Panc1 (cell line): ENCODE data around the gene DNAJB13. TPM values are rescaled to one million over a fixed set of nuclear protein-coding genes. Genes with fewer than 3 reads are reported as not detected.
A peak's percentile ranks its signal among the peaks of the same experiment; 100 is the strongest.

ENCODE experiments used
- ATAC-seq: fragments of 200-7000 bp; cut with Tn5 transposase; 2 replicates; pipeline ENCODE4 v1.9.1; 2020; ENCODE audit warnings: mild to moderate bottlenecking, moderate library complexity
- BruUV-seq: library from RNA; stranded (reverse); fragments of 400-500 nt; replicated peaks from 2 replicates; lab custom pipeline; 2021; lab: Mats Ljungman, UMichigan
- CTCF ChIA-PET: fragments of 300-600 bp; sonication (Branson Sonifier 250); formaldehyde crosslinking; loops from one replicate; lab custom pipeline; 2022; ENCODE audit warnings: antibody characterized with exemption; lab: Charles Lee
- POLR2A ChIA-PET: fragments of 300-600 bp; sonication (Branson Sonifier 250); formaldehyde crosslinking; loops from one replicate; lab custom pipeline; 2022; ENCODE audit warnings: antibody characterized with exemption; lab: Charles Lee
- DNase-seq: peaks from one replicate; pipeline ENCODE4 v3.0.0-alpha.2; 2010; ENCODE audit warnings: low read depth, low spot score
- H3K27ac ChIP-seq: 2 replicates; pipeline ENCODE4 v1.5.1; 2011; ENCODE audit warnings: mild to moderate bottlenecking, low read length, inconsistent platforms
- H3K27me3 ChIP-seq: fragments of 200-500 bp; sonication (Bioruptor generic); 2 replicates; pipeline ENCODE4 v1.6.0; 2014; ENCODE audit warnings: low read length, inconsistent platforms; ENCODE audit not compliant: control insufficient read depth, insufficient read depth
- H3K36me3 ChIP-seq: fragments of 200-500 bp; sonication (Bioruptor generic); 2 replicates; pipeline ENCODE4 v1.5.1; 2014; ENCODE audit warnings: inconsistent platforms, mild to moderate bottlenecking, low read length, moderate library complexity; ENCODE audit not compliant: control insufficient read depth, insufficient read depth
- H3K4me1 ChIP-seq: 2 replicates; pipeline ENCODE4 v1.5.1; 2011; ENCODE audit warnings: inconsistent platforms, mild to moderate bottlenecking, low read length, moderate library complexity; ENCODE audit not compliant: control insufficient read depth, insufficient read depth
- H3K4me3 ChIP-seq, 2 experiments: 2 replicates each; pipeline ENCODE4 v1.5.1; 2011 to 2012; ENCODE audit warnings: low read depth in 2 of 2, low read length in 2 of 2, mild to moderate bottlenecking in 2 of 2, inconsistent platforms in 1 of 2, moderate library complexity in 1 of 2
- H3K9me3 ChIP-seq: fragments of 200-500 bp; sonication (Bioruptor generic); 2 replicates; pipeline ENCODE4 v1.5.1; 2014; ENCODE audit warnings: low read depth, mild to moderate bottlenecking, inconsistent platforms, low read length, moderate library complexity; ENCODE audit not compliant: control insufficient read depth, insufficient read depth
- POLR2AphosphoS5 ChIP-seq: IDR thresholded peaks from 2 replicates; pipeline ENCODE4 v1.6.1; 2012; ENCODE audit warnings: mild to moderate bottlenecking, low read depth, low read length, moderate library complexity
- SIN3A ChIP-seq: IDR thresholded peaks from 2 replicates; pipeline ENCODE4 v1.6.1; 2012; ENCODE audit warnings: low read depth, mild to moderate bottlenecking, low read length, moderate library complexity, borderline replicate concordance; ENCODE audit not compliant: insufficient read depth
- TCF7L2 ChIP-seq: IDR thresholded peaks from 2 replicates; pipeline ENCODE4 v1.6.1; 2011; ENCODE audit warnings: mild to moderate bottlenecking, low read depth, low read length, inconsistent platforms
- in situ Hi-C: cut with HindIII; loops from 2 replicates; pipeline ENCODE4 v1.10.0; 2016; ENCODE audit warnings: low sequenced_read_pairs, low pct_unique_long_range_greater_than_20kb
- intact Hi-C: fragments of 100-400 bp; cut with micrococcal nuclease; formaldehyde crosslinking; loops from one replicate; pipeline ENCODE4 v1.10.0; 2022; ENCODE audit not compliant: unreplicated experiment
- total RNA-seq: library from RNA; stranded (reverse); gene quantifications from one replicate; pipeline ENCODE4 v1.2.1, GENCODE V29; 2021; ENCODE audit not compliant: unreplicated experiment
- TF ChIP-seq, protein P1 (sequence below), 2 experiments: IDR thresholded peaks; 2 replicates each; pipeline ENCODE4 v1.6.1; 2011 to 2012; ENCODE audit warnings: low read depth in 2 of 2, control low read depth in 1 of 2, low read length in 1 of 2, mild to moderate bottlenecking in 1 of 2, moderate library complexity in 1 of 2; ENCODE audit not compliant: insufficient read depth in 1 of 2
- TF ChIP-seq, protein P2 (sequence below): fragments of 450-650 bp; IDR thresholded peaks from 2 replicates; pipeline ENCODE4 v1.5.1; 2017; ENCODE audit warnings: mild to moderate bottlenecking

Gene DNAJB13
- total RNA-seq, 1 experiment from 2014 or later, result not detected

DNA sequence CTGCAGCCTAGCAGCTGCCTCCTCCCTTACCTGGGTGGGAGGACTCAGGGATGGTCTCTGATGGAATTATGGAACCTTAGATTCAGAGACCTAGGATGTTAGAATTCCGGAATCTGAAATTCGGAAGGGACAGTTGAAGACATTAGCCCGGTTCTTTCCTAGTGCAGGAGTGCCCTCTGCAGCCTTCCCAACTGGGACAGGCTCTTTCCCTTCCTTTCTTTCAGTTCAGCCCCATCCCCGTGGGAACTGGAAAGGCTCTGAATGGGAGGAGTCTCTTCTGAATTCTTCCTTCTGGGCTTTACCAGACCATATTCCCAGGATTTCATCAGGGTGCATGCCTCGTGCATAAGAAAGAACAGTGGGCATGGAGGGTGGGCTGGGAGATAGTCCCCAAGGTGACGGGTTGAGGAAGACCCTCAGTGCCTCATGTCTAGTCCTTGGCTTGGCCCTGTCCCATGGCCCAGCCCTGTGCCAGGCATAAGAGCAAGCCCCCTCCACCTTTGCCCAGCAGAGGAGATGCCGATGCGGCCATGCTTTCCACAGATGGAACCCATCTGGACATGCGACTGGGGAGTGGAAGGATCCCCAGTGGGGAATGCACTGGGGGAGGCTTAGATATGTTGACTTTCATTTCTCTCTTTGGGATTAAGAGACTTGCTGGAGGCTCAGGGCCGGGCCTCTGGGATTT lies 14.4 kb downstream of the DNAJB13 start:
- no peaks in the 10 kb centered on the region for H3K27me3 ChIP-seq
- no peaks in the 10 kb centered on the region for H3K36me3 ChIP-seq
- BruUV-seq, result no TSS peak
- peaks cover 9% of the 10 kb centered on the region for H3K4me1 ChIP-seq
- intact Hi-C loops (loop anchor here (10.0 kb wide), 1 partner anchor 130 kb away; no protein-coding TSS in a partner anchor), in situ Hi-C loops (no loop called here)
- H3K27ac ChIP-seq, result no peak overlapping the region
- 0 out of 4 replicates have a peak overlapping the region, but pooled peaks of 1 of the 2 experiments have one; percentile 25 for H3K4me3 ChIP-seq
- ATAC-seq (peak; percentile 37; the same call in 1 of the 2 replicates), DNase-seq (no peak)
- TF ChIP-seq, protein P1, sequence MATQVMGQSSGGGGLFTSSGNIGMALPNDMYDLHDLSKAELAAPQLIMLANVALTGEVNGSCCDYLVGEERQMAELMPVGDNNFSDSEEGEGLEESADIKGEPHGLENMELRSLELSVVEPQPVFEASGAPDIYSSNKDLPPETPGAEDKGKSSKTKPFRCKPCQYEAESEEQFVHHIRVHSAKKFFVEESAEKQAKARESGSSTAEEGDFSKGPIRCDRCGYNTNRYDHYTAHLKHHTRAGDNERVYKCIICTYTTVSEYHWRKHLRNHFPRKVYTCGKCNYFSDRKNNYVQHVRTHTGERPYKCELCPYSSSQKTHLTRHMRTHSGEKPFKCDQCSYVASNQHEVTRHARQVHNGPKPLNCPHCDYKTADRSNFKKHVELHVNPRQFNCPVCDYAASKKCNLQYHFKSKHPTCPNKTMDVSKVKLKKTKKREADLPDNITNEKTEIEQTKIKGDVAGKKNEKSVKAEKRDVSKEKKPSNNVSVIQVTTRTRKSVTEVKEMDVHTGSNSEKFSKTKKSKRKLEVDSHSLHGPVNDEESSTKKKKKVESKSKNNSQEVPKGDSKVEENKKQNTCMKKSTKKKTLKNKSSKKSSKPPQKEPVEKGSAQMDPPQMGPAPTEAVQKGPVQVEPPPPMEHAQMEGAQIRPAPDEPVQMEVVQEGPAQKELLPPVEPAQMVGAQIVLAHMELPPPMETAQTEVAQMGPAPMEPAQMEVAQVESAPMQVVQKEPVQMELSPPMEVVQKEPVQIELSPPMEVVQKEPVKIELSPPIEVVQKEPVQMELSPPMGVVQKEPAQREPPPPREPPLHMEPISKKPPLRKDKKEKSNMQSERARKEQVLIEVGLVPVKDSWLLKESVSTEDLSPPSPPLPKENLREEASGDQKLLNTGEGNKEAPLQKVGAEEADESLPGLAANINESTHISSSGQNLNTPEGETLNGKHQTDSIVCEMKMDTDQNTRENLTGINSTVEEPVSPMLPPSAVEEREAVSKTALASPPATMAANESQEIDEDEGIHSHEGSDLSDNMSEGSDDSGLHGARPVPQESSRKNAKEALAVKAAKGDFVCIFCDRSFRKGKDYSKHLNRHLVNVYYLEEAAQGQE (IDR thresholded peaks at IDR 0.05; ENCODE audit: insufficient read depth in 1 of 2, low read depth in 2 of 2, low read length in 1 of 2), result no peak
- TF ChIP-seq, protein P2, sequence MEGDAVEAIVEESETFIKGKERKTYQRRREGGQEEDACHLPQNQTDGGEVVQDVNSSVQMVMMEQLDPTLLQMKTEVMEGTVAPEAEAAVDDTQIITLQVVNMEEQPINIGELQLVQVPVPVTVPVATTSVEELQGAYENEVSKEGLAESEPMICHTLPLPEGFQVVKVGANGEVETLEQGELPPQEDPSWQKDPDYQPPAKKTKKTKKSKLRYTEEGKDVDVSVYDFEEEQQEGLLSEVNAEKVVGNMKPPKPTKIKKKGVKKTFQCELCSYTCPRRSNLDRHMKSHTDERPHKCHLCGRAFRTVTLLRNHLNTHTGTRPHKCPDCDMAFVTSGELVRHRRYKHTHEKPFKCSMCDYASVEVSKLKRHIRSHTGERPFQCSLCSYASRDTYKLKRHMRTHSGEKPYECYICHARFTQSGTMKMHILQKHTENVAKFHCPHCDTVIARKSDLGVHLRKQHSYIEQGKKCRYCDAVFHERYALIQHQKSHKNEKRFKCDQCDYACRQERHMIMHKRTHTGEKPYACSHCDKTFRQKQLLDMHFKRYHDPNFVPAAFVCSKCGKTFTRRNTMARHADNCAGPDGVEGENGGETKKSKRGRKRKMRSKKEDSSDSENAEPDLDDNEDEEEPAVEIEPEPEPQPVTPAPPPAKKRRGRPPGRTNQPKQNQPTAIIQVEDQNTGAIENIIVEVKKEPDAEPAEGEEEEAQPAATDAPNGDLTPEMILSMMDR, result no peak
- no peak for TF ChIP-seq TCF7L2
- ChIA-PET CTCF (interaction anchor here (0.5 to 0.7 kb wide), 2 partner anchors 34 to 47 kb away, joined by 3 read pairs; no protein-coding TSS in a partner anchor), POLR2A (interaction anchor here (0.7 kb wide), 1 partner anchor 56 kb away, joined by 4 read pairs; no protein-coding TSS in a partner anchor)
- H3K9me3 ChIP-seq, result no peaks in the 10 kb centered on the region

DNA sequence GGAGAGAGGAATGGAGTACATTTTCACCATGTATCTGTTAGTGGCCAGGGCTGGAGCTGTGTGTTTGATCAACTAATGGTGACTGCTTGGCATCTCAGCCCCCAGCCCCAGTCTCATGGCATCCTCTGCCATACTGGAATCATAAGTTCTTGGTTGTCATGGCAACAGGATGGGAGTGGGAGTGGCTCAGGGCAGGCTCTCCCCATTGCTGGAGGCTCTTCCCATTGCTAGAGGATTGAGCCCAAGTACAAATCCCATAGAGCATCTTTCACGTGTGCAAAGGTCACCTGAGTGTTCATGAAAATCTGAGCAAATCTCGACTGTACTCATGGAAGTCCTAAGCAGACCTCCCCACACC lies 14.9 kb downstream of the DNAJB13 start:
- ChIA-PET CTCF (no interaction called here), POLR2A (no interaction called here)
- in situ Hi-C loops (no loop called here), intact Hi-C loops (loop anchor here (10.0 kb wide), 1 partner anchor 129 kb away; no protein-coding TSS in a partner anchor)
- BruUV-seq, result no TSS peak
- H3K4me3 ChIP-seq, result no peak overlapping the region
- H3K27ac ChIP-seq, result no peak overlapping the region
- no peaks in the 10 kb centered on the region for H3K9me3 ChIP-seq
- ATAC-seq (no peak), DNase-seq (no peak)
- H3K36me3 ChIP-seq, result no peaks in the 10 kb centered on the region
- peaks cover 9% of the 10 kb centered on the region for H3K4me1 ChIP-seq
- no peaks in the 10 kb centered on the region for H3K27me3 ChIP-seq
- TF ChIP-seq POLR2AphosphoS5 (no peak), SIN3A (no peak), TCF7L2 (no peak)
- TF ChIP-seq, protein P1 (IDR thresholded peaks at IDR 0.05; ENCODE audit: insufficient read depth in 1 of 2, low read depth in 2 of 2, low read length in 1 of 2), result no peak
- TF ChIP-seq, protein P2, result no peak
